GM13976 (cell line): ENCODE measurements around the gene MTCL3.

Experiments used
- DNase-seq: peaks from one replicate; pipeline ENCODE4 v3.0.0; 2012; ENCODE audit warnings: low spot score
- CTCF ChIP-seq: IDR thresholded peaks from 2 replicates; pipeline ENCODE4 v1.5.1; 2012; ENCODE audit warnings: borderline replicate concordance, mild to moderate bottlenecking; ENCODE audit not compliant: insufficient read depth; ENCODE audit errors: extremely low read depth, missing control alignments, control extremely low read depth
- in situ Hi-C: fragments of 300-500 bp; cut with MboI; formaldehyde crosslinking; loops from one replicate; pipeline ENCODE4 v1.12.0; 2022; ENCODE audit warnings: low sequenced_read_pairs, mixed read lengths, inconsistent platforms; ENCODE audit not compliant: unreplicated experiment

Gene MTCL3

GRCh38 chr6:127466416-127466815 is 52.7 kb downstream of the MTCL3 start:
- DNase-seq = no peak
- TF ChIP-seq CTCF = no peak
- in situ Hi-C loops = no loop called here

- in situ Hi-C loops = loop anchor here (5.0 kb wide), 1 partner anchor 72 kb away; no protein-coding TSS in a partner anchor
- TF ChIP-seq CTCF = peak; percentile 83
- DNase-seq = peak; percentile 66
These were observed 54.2 kb downstream of the MTCL3 start for GRCh38 chr6:127464881-127465459.

- TF ChIP-seq CTCF = no peak
- no peak for DNase-seq
- in situ Hi-C loops = loop anchor here (5.0 kb wide), 1 partner anchor 73 kb away; no protein-coding TSS in a partner anchor
These were observed 54.8 kb downstream of the MTCL3 start for GRCh38 chr6:127464161-127464880.

GRCh38 chr6:127463056-127463455 is 56.1 kb downstream of the MTCL3 start:
- no peak for TF ChIP-seq CTCF
- in situ Hi-C loops = loop anchor here (5.0 kb wide), 1 partner anchor 74 kb away; no protein-coding TSS in a partner anchor
- DNase-seq = no peak

- in situ Hi-C loops = loop anchor here (5.0 kb wide), 1 partner anchor 75 kb away; no protein-coding TSS in a partner anchor
- no peak for DNase-seq
- TF ChIP-seq CTCF = no peak
These were observed 56.8 kb downstream of the MTCL3 start for GRCh38 chr6:127462376-127462775.

- no peak for TF ChIP-seq CTCF
- in situ Hi-C loops = loop anchor here (5.0 kb wide), 1 partner anchor 77 kb away; no protein-coding TSS in a partner anchor
- no peak for DNase-seq
These were observed 58.7 kb downstream of the MTCL3 start for GRCh38 chr6:127460465-127460864.

GRCh38 chr6:127459231-127459641 is 59.9 kb downstream of the MTCL3 start, which contains the start of gene KIAA0408:
Gene KIAA0408, minus strand, starts transcription at chr6:127459389. Its CDS starts 5,408 bp downstream, at chr6:127453981.
- no peak for DNase-seq
- no peak for TF ChIP-seq CTCF
- in situ Hi-C loops = no loop called here
